Body of pancreas (tissue), 4 donors: ENCODE measurements around the gene CMTM7. TPM values are rescaled to one million over a fixed set of nuclear protein-coding genes. Genes with fewer than 3 reads are reported as not detected.
A peak's percentile ranks its signal among the peaks of the same experiment; 100 is the strongest.

Source experiments
- ATAC-seq: fragments of 150-250 bp; one replicate; pipeline ENCODE4 v1.9.1; 2016
- DNase-seq, 4 donors: peaks; one replicate each; pipeline ENCODE4 v3.0.0-alpha.2; 2019
- H3K27ac ChIP-seq, 4 donors: fragments of 200-600 bp; sonication (generic); 1 replicate in 3 of 4; 2 replicates in 1 of 4; pipeline versions ENCODE4 v1.5.1 to v1.6.1; 2016 to 2019; ENCODE audit warnings: mild to moderate bottlenecking in 1 of 4, mixed read lengths in 1 of 4, moderate library complexity in 1 of 4
- H3K27me3 ChIP-seq, 2 donors: fragments of 200-600 bp; sonication (generic); one replicate each; pipeline ENCODE4 v1.6.0; 2016; ENCODE audit warnings: mild to moderate bottlenecking in 1 of 2
- H3K36me3 ChIP-seq, 2 donors: fragments of 200-600 bp; sonication (generic); replicated peaks in 1 of 2; 2 replicates each; pipeline ENCODE4 v1.5.1; 2016; ENCODE audit warnings: low read depth in 2 of 2; ENCODE audit not compliant: insufficient read depth in 1 of 2
- H3K4me1 ChIP-seq: fragments of 200-600 bp; sonication (generic); one replicate; pipeline ENCODE4 v1.6.0; 2016
- H3K4me3 ChIP-seq, 2 donors: fragments of 200-600 bp; sonication (generic); 1 replicate in 1 of 2; 2 replicates in 1 of 2; pipeline ENCODE4 v1.5.1; 2016 to 2019
- H3K9me3 ChIP-seq, 3 donors: fragments of 200-600 bp; sonication (generic); 1 replicate in 2 of 3; 2 replicates in 1 of 3; pipeline ENCODE4 v1.5.1; 2016
- POLR2A ChIP-seq, 3 donors: fragments of 450-650 bp; IDR thresholded peaks; one replicate each; pipeline ENCODE4 v1.6.1; 2016; ENCODE audit warnings: antibody characterized with exemption in 3 of 3, mild to moderate bottlenecking in 2 of 3
- WGBS, 2 donors: methylation state at CpG; one replicate each; pipeline ENCODE4 v1.1.5; 2017; 5-methylcytosine and 5-hydroxymethylcytosine counted together
- intact Hi-C: fragments of 100-400 bp; cut with DNase I; formaldehyde crosslinking; loops from one replicate; pipeline ENCODE4 v1.15.1; 2023
- total RNA-seq, 2 donors: library from RNA; depleted of rRNA; stranded (reverse); fragments of >200 nt; gene quantifications; one replicate each; pipeline ENCODE4 v1.1.0, GENCODE V29; 2016
- TF ChIP-seq, protein P1 (sequence below), 7 experiments: fragments of 450-650 bp in 4 of 7; fragments of 200-600 bp in 3 of 7; sonication (generic) in 3 of 7; IDR thresholded peaks; one replicate each; pipeline ENCODE4 v1.5.1; 2016 to 2019; ENCODE audit warnings: antibody characterized with exemption in 7 of 7

The CMTM7 gene
- total RNA-seq, 2 donors from 2014 or later: 23.3 to 51.1 TPM

DNA sequence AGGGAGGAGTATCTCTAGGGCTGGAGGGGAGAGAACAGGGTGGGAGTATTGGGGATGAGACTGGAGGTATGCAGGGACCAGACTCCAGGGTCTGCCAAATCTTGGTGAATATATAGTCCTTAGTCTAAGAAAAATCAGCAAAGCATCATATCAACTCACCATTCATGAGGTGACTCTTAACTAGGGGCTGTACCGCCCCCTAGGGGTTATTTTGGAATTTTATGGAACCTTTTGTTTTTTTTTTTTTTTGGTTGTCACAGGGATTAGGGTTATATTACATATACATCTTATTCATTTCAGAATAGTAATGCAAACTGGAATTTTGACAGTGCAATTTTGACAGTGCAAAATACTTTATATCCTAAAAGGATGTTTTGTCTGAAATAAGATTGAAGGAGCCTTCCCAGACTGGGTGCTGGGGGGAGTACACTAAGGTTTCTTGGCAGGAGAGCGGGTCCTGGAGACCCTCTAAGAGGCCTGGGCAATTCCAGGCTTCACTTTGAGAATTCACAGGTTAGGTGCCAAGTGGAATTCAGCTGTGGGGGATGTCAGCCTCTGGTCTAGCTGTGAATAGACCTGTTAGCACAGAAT, 7.5 kb downstream of the CMTM7 start:
- Histone ChIP-seq H3K4me1 (peaks cover 43% of the 10 kb centered on the region), H3K27me3 (no peaks in the 10 kb centered on the region), H3K9me3 (no peaks in the 10 kb centered on the region), H3K27ac (peak overlapping the region in 2 of 4 donors; percentile 36 to 47), H3K36me3 (no peaks in the 10 kb centered on the region), H3K4me3 (no peak overlapping the region)
- ATAC-seq (no peak), DNase-seq (peak in 3 of 4 donors; percentile 34 to 50 (median 36))
- no peak for TF ChIP-seq POLR2A (IDR thresholded peaks at IDR 0.05)
- TF ChIP-seq, protein P1, sequence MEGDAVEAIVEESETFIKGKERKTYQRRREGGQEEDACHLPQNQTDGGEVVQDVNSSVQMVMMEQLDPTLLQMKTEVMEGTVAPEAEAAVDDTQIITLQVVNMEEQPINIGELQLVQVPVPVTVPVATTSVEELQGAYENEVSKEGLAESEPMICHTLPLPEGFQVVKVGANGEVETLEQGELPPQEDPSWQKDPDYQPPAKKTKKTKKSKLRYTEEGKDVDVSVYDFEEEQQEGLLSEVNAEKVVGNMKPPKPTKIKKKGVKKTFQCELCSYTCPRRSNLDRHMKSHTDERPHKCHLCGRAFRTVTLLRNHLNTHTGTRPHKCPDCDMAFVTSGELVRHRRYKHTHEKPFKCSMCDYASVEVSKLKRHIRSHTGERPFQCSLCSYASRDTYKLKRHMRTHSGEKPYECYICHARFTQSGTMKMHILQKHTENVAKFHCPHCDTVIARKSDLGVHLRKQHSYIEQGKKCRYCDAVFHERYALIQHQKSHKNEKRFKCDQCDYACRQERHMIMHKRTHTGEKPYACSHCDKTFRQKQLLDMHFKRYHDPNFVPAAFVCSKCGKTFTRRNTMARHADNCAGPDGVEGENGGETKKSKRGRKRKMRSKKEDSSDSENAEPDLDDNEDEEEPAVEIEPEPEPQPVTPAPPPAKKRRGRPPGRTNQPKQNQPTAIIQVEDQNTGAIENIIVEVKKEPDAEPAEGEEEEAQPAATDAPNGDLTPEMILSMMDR (IDR thresholded peaks at IDR 0.05): peak; percentile 10 to 72 (median 58)
- 36 to 45% methylated on average over 2 of the region's 2 CpGs for WGBS, 2 donors
- intact Hi-C loops: no loop called here

DNA sequence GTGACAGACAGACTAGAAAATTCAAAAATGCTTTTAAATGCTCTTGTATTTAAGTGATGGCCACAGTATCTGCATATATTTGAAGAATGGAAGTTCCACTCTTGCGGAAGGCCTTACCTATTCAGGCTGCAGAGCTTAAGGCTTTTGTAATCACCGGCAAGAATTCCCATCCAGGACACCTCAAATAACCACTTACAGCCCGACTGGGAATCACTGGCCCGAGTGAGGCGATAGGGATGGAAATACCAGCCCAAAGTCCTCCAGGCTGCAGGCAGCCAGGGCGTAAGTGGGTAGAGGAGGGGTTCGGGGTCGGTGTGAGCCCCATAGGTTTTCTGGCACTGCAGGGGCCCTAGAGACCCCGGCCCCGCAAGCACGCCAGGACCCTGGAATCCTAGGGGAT, 9.5 kb downstream of the CMTM7 start:
- Histone ChIP-seq H3K36me3 (no peaks in the 10 kb centered on the region), H3K4me1 (peaks cover 61% of the 10 kb centered on the region), H3K27ac (peak overlapping the region; percentile 83 to 95 (median 90)), H3K27me3 (no peaks in the 10 kb centered on the region), H3K9me3 (no peaks in the 10 kb centered on the region), H3K4me3 (no peak overlapping the region)
- DNase-seq (no peak), ATAC-seq (peak; percentile 19)
- intact Hi-C loops: no loop called here
- WGBS, 2 donors: 9 to 25% methylated on average over 6 to 11 of the region's 11 CpGs
- TF ChIP-seq, protein P1 (IDR thresholded peaks at IDR 0.05): no peak
- no peak for TF ChIP-seq POLR2A (IDR thresholded peaks at IDR 0.05)

DNA sequence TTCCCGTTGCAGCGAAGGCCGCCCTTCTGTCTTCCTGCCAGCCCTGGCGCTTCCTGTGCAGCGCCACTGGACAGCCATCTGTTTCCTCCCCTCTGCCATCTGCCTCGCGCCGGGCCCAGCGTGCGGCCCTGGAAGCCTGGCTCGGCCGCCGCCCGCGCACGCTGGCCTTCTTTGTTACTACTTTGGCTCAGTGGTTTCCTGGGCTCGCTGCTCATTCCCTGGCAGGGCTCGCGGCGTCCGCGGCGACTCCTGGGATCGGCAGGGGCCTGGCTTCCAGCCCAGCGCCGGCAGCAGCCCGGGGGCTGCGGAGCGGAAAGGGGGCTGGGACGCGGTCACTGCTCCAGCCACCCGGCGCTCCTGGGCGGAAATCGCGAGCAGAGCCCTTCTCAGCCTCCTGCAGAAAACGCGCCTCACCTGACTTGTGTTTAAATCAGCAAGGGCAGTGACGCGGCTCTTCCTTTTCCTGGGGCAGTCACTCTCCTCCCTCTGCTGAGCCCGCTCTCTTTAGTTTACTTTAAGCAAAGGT, 10.0 kb downstream of the CMTM7 start:
- peak; percentile 42 to 70 (median 65) for TF ChIP-seq POLR2A (IDR thresholded peaks at IDR 0.05)
- TF ChIP-seq, protein P1 (IDR thresholded peaks at IDR 0.05): peak in 2 of 7 experiments; percentile 5 to 8
- intact Hi-C loops: no loop called here
- WGBS, 2 donors: 1% methylated on average over 13 to 41 of the region's 41 CpGs
- ATAC-seq: peak; percentile 79
- no peaks in the 10 kb centered on the region for H3K9me3 ChIP-seq
- no peaks in the 10 kb centered on the region for H3K27me3 ChIP-seq
- peak overlapping the region; percentile 83 to 95 (median 90) for H3K27ac ChIP-seq
- no peak overlapping the region for H3K4me3 ChIP-seq
- H3K4me1 ChIP-seq: peaks cover 66% of the 10 kb centered on the region
- no peaks in the 10 kb centered on the region for H3K36me3 ChIP-seq
- DNase-seq: peak; percentile 68 to 80 (median 76)

DNA sequence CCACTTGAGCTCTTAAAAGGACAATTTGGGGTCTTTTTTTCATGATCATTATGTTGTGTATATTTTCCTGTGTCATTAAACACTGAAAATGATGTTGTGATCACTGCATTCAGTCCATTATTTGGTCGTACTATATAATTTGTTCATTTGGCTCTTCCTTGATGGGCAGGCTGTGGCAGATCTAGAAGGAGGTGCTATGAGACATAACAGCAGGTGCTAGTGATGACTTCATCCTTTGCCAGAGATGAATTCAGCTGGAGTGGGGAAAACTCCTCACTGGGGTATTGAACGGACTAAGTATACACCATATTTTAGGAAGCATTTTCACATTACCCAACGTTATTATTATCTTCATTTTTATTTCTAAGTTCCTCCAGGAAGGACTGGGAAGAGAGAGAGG, 12.0 kb downstream of the CMTM7 start:
- Histone ChIP-seq H3K27ac (peak overlapping the region; percentile 20 to 95 (median 88)), H3K36me3 (no peaks in the 10 kb centered on the region), H3K9me3 (no peaks in the 10 kb centered on the region), H3K4me1 (peaks cover 78% of the 10 kb centered on the region), H3K4me3 (no peak overlapping the region), H3K27me3 (no peaks in the 10 kb centered on the region)
- no peak for DNase-seq
- TF ChIP-seq, protein P1 (IDR thresholded peaks at IDR 0.05): no peak
- TF ChIP-seq POLR2A (IDR thresholded peaks at IDR 0.05): no peak
- intact Hi-C loops: no loop called here
- ATAC-seq: no peak
- 70 to 71% methylated on average over 3 of the region's 3 CpGs for WGBS, 2 donors

DNA sequence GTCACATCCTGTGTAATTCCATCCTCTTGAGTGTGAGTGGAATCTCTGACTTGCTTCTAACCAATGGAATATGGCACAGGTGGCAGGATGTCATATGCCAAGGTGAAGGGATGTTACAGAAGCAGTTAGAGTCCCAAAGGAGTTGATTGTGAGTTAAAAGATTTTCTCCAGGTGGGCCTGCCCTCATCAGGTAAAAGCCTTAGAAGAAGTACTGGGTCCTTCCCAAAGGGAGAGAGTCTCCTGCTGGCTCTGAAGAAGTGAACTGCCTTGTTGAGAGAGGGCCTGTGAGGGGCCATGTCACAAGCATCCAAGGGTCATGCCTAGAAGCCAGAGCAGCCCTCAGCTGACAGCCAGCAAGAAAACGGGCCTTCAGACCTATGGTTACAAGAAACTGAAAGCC, 13.1 kb downstream of the CMTM7 start:
- no peak for ATAC-seq
- H3K27ac ChIP-seq: peak overlapping the region in 3 of 4 donors; percentile 46 to 94 (median 50)

More for the DNA sequence above, 13.1 kb downstream of the CMTM7 start:
- Histone ChIP-seq H3K27me3 (no peaks in the 10 kb centered on the region), H3K4me1 (peaks cover 73% of the 10 kb centered on the region), H3K9me3 (no peaks in the 10 kb centered on the region), H3K36me3 (no peaks in the 10 kb centered on the region), H3K4me3 (no peak overlapping the region)
- intact Hi-C loops: no loop called here
- 67 to 69% methylated on average over 1 of the region's 1 CpG for WGBS, 2 donors
- DNase-seq: no peak
- no peak for TF ChIP-seq POLR2A (IDR thresholded peaks at IDR 0.05)
- TF ChIP-seq, protein P1 (IDR thresholded peaks at IDR 0.05): no peak
